ENCODE results near the gene WDR62.

WDR62 gene
- long read RNA-seq, full-length matches to known transcripts = 24 of 63 reads
- long read RNA-seq, partial matches to known transcripts = 9 of 63 reads
- long read RNA-seq, other reads (novel, unspliced or antisense) = 30 of 63 reads

DNA sequence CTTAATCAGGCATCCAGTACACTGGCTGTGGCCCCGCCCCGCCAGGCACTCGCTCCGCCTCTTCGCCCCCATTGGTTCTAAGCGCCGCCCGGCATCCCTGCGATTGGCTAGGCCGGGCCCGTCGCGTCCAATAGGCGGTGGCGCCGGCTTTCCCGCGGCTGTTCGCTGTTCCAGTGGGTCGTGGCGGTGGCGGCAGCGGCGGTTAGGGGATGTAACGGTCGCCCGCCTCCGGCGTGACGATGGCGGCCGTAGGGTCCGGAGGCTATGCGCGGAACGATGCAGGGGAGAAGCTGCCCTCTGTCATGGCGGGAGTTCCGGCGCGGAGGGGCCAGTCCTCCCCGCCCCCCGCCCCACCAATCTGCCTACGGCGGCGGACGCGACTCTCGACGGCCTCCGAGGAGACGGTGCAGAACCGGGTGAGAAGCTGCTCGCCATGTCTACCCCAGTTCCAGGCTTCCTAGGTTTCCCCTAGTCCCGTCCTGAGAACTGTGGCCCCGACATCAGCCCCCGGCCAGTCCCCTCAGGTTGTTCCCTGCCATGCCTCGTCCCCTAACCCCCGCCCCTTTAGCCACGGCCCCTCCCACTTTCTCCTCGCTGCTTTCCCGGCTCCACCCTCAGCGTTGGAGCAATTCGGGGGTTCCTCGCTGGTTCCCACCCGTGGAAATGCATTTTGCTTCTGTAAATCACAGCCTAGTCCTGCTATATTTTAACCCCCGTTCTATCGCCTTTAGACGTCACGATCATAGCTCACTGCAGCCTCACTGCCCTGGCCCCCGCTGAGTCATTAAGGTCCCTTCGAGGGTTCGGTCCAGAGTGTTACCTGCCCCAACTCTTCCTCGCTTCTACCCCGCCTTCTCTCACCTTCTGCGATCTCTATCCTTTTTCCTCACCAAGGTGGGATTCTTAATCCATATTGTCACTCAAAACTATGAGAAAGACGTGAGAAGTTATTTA, at the start of gene WDR62:
Gene WDR62 (plus strand): TSS at position 165 of the 954 bp plus-strand sequence. CDS start 75 bp downstream, at position 240.
- H3K4me3 ChIP-seq (replicated peaks; ENCODE audit: insufficient read depth, low read length) = peak within 1 kb of the TSS; percentile 88
- peak within 1 kb of the TSS; percentile 88 for H3K27ac ChIP-seq (replicated peaks)
- TF ChIP-seq POLR2AphosphoS5 (IDR thresholded peaks at IDR 0.05; ENCODE audit: low read depth) = peak; percentile 73
- TF ChIP-seq, protein P1, sequence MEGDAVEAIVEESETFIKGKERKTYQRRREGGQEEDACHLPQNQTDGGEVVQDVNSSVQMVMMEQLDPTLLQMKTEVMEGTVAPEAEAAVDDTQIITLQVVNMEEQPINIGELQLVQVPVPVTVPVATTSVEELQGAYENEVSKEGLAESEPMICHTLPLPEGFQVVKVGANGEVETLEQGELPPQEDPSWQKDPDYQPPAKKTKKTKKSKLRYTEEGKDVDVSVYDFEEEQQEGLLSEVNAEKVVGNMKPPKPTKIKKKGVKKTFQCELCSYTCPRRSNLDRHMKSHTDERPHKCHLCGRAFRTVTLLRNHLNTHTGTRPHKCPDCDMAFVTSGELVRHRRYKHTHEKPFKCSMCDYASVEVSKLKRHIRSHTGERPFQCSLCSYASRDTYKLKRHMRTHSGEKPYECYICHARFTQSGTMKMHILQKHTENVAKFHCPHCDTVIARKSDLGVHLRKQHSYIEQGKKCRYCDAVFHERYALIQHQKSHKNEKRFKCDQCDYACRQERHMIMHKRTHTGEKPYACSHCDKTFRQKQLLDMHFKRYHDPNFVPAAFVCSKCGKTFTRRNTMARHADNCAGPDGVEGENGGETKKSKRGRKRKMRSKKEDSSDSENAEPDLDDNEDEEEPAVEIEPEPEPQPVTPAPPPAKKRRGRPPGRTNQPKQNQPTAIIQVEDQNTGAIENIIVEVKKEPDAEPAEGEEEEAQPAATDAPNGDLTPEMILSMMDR (IDR thresholded peaks at IDR 0.05; ENCODE audit: insufficient read depth, low read length) = no peak
- TF ChIP-seq, protein P2, sequence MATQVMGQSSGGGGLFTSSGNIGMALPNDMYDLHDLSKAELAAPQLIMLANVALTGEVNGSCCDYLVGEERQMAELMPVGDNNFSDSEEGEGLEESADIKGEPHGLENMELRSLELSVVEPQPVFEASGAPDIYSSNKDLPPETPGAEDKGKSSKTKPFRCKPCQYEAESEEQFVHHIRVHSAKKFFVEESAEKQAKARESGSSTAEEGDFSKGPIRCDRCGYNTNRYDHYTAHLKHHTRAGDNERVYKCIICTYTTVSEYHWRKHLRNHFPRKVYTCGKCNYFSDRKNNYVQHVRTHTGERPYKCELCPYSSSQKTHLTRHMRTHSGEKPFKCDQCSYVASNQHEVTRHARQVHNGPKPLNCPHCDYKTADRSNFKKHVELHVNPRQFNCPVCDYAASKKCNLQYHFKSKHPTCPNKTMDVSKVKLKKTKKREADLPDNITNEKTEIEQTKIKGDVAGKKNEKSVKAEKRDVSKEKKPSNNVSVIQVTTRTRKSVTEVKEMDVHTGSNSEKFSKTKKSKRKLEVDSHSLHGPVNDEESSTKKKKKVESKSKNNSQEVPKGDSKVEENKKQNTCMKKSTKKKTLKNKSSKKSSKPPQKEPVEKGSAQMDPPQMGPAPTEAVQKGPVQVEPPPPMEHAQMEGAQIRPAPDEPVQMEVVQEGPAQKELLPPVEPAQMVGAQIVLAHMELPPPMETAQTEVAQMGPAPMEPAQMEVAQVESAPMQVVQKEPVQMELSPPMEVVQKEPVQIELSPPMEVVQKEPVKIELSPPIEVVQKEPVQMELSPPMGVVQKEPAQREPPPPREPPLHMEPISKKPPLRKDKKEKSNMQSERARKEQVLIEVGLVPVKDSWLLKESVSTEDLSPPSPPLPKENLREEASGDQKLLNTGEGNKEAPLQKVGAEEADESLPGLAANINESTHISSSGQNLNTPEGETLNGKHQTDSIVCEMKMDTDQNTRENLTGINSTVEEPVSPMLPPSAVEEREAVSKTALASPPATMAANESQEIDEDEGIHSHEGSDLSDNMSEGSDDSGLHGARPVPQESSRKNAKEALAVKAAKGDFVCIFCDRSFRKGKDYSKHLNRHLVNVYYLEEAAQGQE (IDR thresholded peaks at IDR 0.05; ENCODE audit: insufficient replicate concordance, low read depth) = no peak
- TF ChIP-seq GABPA (IDR thresholded peaks at IDR 0.05; ENCODE audit: low read depth) = no peak
- TF ChIP-seq SPI1 (IDR thresholded peaks at IDR 0.05; ENCODE audit: borderline replicate concordance, low read depth) = no peak; the same call in 1 of the 2 replicates
- no peaks in the 10 kb centered on the region for H3K27me3 ChIP-seq (ENCODE audit: insufficient read depth, poor library complexity, severe bottlenecking)
- DNase-seq (ENCODE audit: low read depth in 1 of 2, low spot score in 1 of 2) = peak; percentile 80 to 94

DNA sequence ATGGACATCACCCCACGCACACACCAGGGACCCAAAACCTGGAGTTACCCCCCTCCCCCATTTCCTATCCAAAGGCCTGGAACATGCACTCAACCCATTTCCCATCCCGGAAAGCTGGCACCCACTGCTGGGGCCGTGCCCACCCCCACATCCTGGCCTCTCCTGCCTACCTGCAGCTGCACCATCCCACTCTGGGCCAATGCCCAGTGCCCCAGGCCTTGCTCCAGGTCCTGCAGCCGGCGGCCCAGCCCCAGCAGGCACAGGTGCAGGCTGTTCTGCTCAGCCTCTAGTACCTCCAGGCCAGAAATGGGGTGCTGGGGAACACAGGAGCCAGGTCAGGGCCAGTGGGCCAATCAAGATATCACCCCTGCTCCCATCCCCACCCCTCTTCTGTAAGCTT, 47.7 kb upstream of the WDR62 start:
- TF ChIP-seq POLR2AphosphoS5 (IDR thresholded peaks at IDR 0.05; ENCODE audit: low read depth) = no peak
- TF ChIP-seq, protein P2 (IDR thresholded peaks at IDR 0.05; ENCODE audit: insufficient replicate concordance, low read depth) = no peak
- no peak for TF ChIP-seq SPI1 (IDR thresholded peaks at IDR 0.05; ENCODE audit: borderline replicate concordance, low read depth)
- TF ChIP-seq, protein P1 (IDR thresholded peaks at IDR 0.05; ENCODE audit: insufficient read depth, low read length) = no peak
- no peak for TF ChIP-seq GABPA (IDR thresholded peaks at IDR 0.05; ENCODE audit: low read depth)
- H3K4me3 ChIP-seq (replicated peaks; ENCODE audit: insufficient read depth, low read length) = no peak overlapping the region
- H3K27ac ChIP-seq (replicated peaks) = no peak overlapping the region
- DNase-seq (ENCODE audit: low read depth in 1 of 2, low spot score in 1 of 2) = no peak
- H3K27me3 ChIP-seq (ENCODE audit: insufficient read depth, poor library complexity, severe bottlenecking) = no peaks in the 10 kb centered on the region

DNA sequence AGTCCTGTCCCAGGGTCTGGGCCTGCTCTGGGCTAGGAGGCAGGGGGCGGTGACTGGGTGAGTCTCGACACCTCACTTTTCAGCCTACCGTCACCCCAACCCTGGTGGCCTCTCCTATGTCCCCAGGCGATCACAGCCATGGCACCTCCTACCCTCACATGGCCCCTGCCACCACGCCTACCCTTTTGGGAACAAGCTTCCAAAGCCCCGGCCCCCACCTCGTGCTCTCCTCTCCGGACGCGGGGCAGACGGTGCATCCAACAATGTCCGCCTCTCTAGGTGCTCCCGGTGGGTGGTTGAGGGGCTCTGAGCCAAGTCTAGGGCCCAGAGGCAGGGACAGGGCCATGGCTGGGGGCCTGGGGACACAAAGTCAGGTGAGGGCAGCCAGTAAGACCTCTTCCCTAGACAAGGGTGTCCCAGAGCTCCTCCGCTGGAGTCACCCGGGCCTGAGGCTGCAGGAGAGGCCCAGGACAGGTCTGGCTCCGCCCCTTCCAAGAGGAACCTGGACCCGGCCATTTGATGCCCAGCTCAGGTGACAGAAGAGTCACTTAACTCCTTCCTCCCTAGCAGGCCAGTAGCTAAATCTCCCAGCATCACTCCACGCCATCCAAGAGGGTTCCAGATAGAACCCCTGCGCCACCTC, 46.2 kb upstream of the WDR62 start, which contains the start of gene SYNE4:
Gene SYNE4 (minus strand): TSS at position 478 of the 643 bp plus-strand sequence. CDS start 132 bp downstream, at position 346.
- Histone ChIP-seq H3K27ac (replicated peaks) (no peak within 1 kb of the TSS), H3K27me3 (ENCODE audit: insufficient read depth, poor library complexity, severe bottlenecking) (no peaks in the 10 kb centered on the region), H3K4me3 (replicated peaks; ENCODE audit: insufficient read depth, low read length) (no peak within 1 kb of the TSS)
- TF ChIP-seq, protein P2 (IDR thresholded peaks at IDR 0.05; ENCODE audit: insufficient replicate concordance, low read depth) = no peak
- TF ChIP-seq, protein P1 (IDR thresholded peaks at IDR 0.05; ENCODE audit: insufficient read depth, low read length) = no peak
- TF ChIP-seq POLR2AphosphoS5 (IDR thresholded peaks at IDR 0.05; ENCODE audit: low read depth) (no peak), GABPA (IDR thresholded peaks at IDR 0.05; ENCODE audit: low read depth) (no peak), SPI1 (IDR thresholded peaks at IDR 0.05; ENCODE audit: borderline replicate concordance, low read depth) (no peak)
- no peak for DNase-seq (ENCODE audit: low read depth in 1 of 2, low spot score in 1 of 2)
